ENCODE measurements around the gene LARP4B.

Gene LARP4B

GRCh38 chr10:805620-806305 lies 125.7 kb downstream of the LARP4B start:
- DNase-seq = no peak

GRCh38 chr10:804787-805619 lies 126.5 kb downstream of the LARP4B start:
- no peak for DNase-seq

GRCh38 chr10:804191-804781 lies 127.2 kb downstream of the LARP4B start:
- DNase-seq = no peak

GRCh38 chr10:803041-803741 lies 128.3 kb downstream of the LARP4B start:
- no peak for DNase-seq

GRCh38 chr10:802506-802905 lies 129.0 kb downstream of the LARP4B start:
- DNase-seq = no peak

- DNase-seq = no peak
Observed at GRCh38 chr10:797179-797578, 134.3 kb downstream of the LARP4B start.

GRCh38 chr10:796233-796632 lies 135.3 kb downstream of the LARP4B start:
- no peak for DNase-seq

- no peak for DNase-seq
Observed at GRCh38 chr10:794382-794956, 137.0 kb downstream of the LARP4B start.

GRCh38 chr10:792792-793100 lies 138.8 kb downstream of the LARP4B start:
- no peak for DNase-seq

- no peak for DNase-seq
Observed at GRCh38 chr10:792083-792791, 139.3 kb downstream of the LARP4B start.

GRCh38 chr10:791639-792038 lies 139.9 kb downstream of the LARP4B start:
- no peak for DNase-seq

GRCh38 chr10:790821-791551 lies 140.5 kb downstream of the LARP4B start:
- no peak for DNase-seq

- DNase-seq = no peak
Observed at GRCh38 chr10:789831-790701, 141.4 kb downstream of the LARP4B start.

- no peak for DNase-seq
Observed at GRCh38 chr10:788796-789748, 142.4 kb downstream of the LARP4B start.

GRCh38 chr10:787933-788651 lies 143.4 kb downstream of the LARP4B start:
- no peak for DNase-seq

GRCh38 chr10:786633-787474 lies 144.7 kb downstream of the LARP4B start:
- DNase-seq = no peak

GRCh38 chr10:785861-786214 lies 145.7 kb downstream of the LARP4B start:
- no peak for DNase-seq

Data from activated CD4-positive, CD25-positive, alpha-beta regulatory T cell (primary cell).